Lower leg skin (tissue), 3 donors: ENCODE data around the gene STX18.

ENCODE experiments used
- POLR2A ChIP-seq, 2 donors: fragments of 450-650 bp; IDR thresholded peaks; one replicate each; pipeline ENCODE4 v1.6.1; 2016 to 2017; ENCODE audit warnings: antibody characterized with exemption in 2 of 2, mild to moderate bottlenecking in 1 of 2, moderate library complexity in 1 of 2
- TF ChIP-seq, protein P1 (sequence below), 3 donors: fragments of 450-650 bp; IDR thresholded peaks; one replicate each; pipeline ENCODE4 v1.5.1; 2016; ENCODE audit warnings: antibody characterized with exemption in 3 of 3, mild to moderate bottlenecking in 3 of 3, moderate library complexity in 2 of 3

- TF ChIP-seq, protein P1, sequence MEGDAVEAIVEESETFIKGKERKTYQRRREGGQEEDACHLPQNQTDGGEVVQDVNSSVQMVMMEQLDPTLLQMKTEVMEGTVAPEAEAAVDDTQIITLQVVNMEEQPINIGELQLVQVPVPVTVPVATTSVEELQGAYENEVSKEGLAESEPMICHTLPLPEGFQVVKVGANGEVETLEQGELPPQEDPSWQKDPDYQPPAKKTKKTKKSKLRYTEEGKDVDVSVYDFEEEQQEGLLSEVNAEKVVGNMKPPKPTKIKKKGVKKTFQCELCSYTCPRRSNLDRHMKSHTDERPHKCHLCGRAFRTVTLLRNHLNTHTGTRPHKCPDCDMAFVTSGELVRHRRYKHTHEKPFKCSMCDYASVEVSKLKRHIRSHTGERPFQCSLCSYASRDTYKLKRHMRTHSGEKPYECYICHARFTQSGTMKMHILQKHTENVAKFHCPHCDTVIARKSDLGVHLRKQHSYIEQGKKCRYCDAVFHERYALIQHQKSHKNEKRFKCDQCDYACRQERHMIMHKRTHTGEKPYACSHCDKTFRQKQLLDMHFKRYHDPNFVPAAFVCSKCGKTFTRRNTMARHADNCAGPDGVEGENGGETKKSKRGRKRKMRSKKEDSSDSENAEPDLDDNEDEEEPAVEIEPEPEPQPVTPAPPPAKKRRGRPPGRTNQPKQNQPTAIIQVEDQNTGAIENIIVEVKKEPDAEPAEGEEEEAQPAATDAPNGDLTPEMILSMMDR (IDR thresholded peaks at IDR 0.05) = no peak
- TF ChIP-seq POLR2A (IDR thresholded peaks at IDR 0.05) = no peak
These were observed 146.5 kb downstream of the STX18 start for GRCh38 chr4:4395371-4395770.
